Measurements from ENCODE around the gene SYT6. TPM values are rescaled to one million over a fixed set of nuclear protein-coding genes. Genes with fewer than 3 reads are reported as not detected.

The SYT6 gene
- total and polyA plus RNA-seq, 7 donors: 0.32 to 1.9 (median 0.46) TPM; not detected in 3

GRCh38 chr1:114145504-114146151 lies 8.0 kb downstream of the SYT6 start:
- Histone ChIP-seq H3K27ac (no peak overlapping the region), H3K4me3 (no peak overlapping the region), H3K4me1 (no peaks in the 10 kb centered on the region), H3K27me3 (peaks cover 0 to 23% (median 14%) of the 10 kb centered on the region in 3 donors), H3K9me3 (no peaks in the 10 kb centered on the region), H3K36me3 (no peaks in the 10 kb centered on the region)
- TF ChIP-seq CTCF (IDR thresholded peaks at IDR 0.05) (no peak), POLR2A (IDR thresholded peaks at IDR 0.05) (no peak), POLR2AphosphoS5 (IDR thresholded peaks at IDR 0.05) (no peak), EP300 (IDR thresholded peaks at IDR 0.05) (no peak)
- WGBS, 2 donors: 91 to 93% methylated on average over 2 of the region's 2 CpGs
- DNase-seq: no peak
- intact Hi-C loops (cut with DNase I): no loop called here

GRCh38 chr1:114144016-114144415 lies 9.7 kb downstream of the SYT6 start:
- Histone ChIP-seq H3K4me1 (no peaks in the 10 kb centered on the region), H3K27me3 (peaks cover 0 to 14% (median 11%) of the 10 kb centered on the region in 3 donors), H3K36me3 (no peaks in the 10 kb centered on the region), H3K9me3 (no peaks in the 10 kb centered on the region), H3K4me3 (no peak overlapping the region), H3K27ac (no peak overlapping the region)
- intact Hi-C loops (cut with DNase I): no loop called here
- 86 to 88% methylated on average over 2 of the region's 2 CpGs for WGBS, 2 donors
- TF ChIP-seq POLR2AphosphoS5 (IDR thresholded peaks at IDR 0.05) (no peak), EP300 (IDR thresholded peaks at IDR 0.05) (no peak), CTCF (IDR thresholded peaks at IDR 0.05) (no peak), POLR2A (IDR thresholded peaks at IDR 0.05) (no peak)
- DNase-seq: no peak

- Histone ChIP-seq H3K27ac (no peak overlapping the region), H3K4me1 (no peaks in the 10 kb centered on the region), H3K27me3 (no peaks in the 10 kb centered on the region), H3K9me3 (no peaks in the 10 kb centered on the region), H3K36me3 (no peaks in the 10 kb centered on the region), H3K4me3 (no peak overlapping the region)
- no peak for TF ChIP-seq EP300 (IDR thresholded peaks at IDR 0.05)
- TF ChIP-seq CTCF (IDR thresholded peaks at IDR 0.05): no peak
- no peak for TF ChIP-seq POLR2AphosphoS5 (IDR thresholded peaks at IDR 0.05)
- TF ChIP-seq POLR2A (IDR thresholded peaks at IDR 0.05): no peak
- 95 to 96% methylated on average over 10 of the region's 10 CpGs for WGBS, 2 donors
- intact Hi-C loops (cut with DNase I): no loop called here
- DNase-seq: no peak
Observed at GRCh38 chr1:114139540-114139939, 14.1 kb downstream of the SYT6 start.

GRCh38 chr1:114137497-114137896 lies 16.2 kb downstream of the SYT6 start:
- no peaks in the 10 kb centered on the region for H3K27me3 ChIP-seq
- H3K9me3 ChIP-seq: no peaks in the 10 kb centered on the region
- H3K36me3 ChIP-seq: no peaks in the 10 kb centered on the region
- no peak for DNase-seq
- no peak overlapping the region for H3K27ac ChIP-seq
- WGBS, 2 donors: 97% methylated on average over 15 of the region's 15 CpGs
- intact Hi-C loops (cut with DNase I): no loop called here
- no peak overlapping the region for H3K4me3 ChIP-seq
- no peak for TF ChIP-seq EP300 (IDR thresholded peaks at IDR 0.05)
- TF ChIP-seq CTCF (IDR thresholded peaks at IDR 0.05): no peak
- TF ChIP-seq POLR2A (IDR thresholded peaks at IDR 0.05): no peak
- no peak for TF ChIP-seq POLR2AphosphoS5 (IDR thresholded peaks at IDR 0.05)
- no peaks in the 10 kb centered on the region for H3K4me1 ChIP-seq

- H3K36me3 ChIP-seq: no peaks in the 10 kb centered on the region
- no peaks in the 10 kb centered on the region for H3K9me3 ChIP-seq
- no peak for TF ChIP-seq CTCF (IDR thresholded peaks at IDR 0.05)
- TF ChIP-seq POLR2AphosphoS5 (IDR thresholded peaks at IDR 0.05): no peak
- TF ChIP-seq EP300 (IDR thresholded peaks at IDR 0.05): no peak
- no peak for TF ChIP-seq POLR2A (IDR thresholded peaks at IDR 0.05)
- intact Hi-C loops (cut with DNase I): no loop called here
- H3K4me3 ChIP-seq: no peak overlapping the region
- no peaks in the 10 kb centered on the region for H3K27me3 ChIP-seq
- WGBS, 2 donors: 85 to 91% methylated on average over 7 of the region's 7 CpGs
- no peak for DNase-seq
- no peak overlapping the region for H3K27ac ChIP-seq
- H3K4me1 ChIP-seq: no peaks in the 10 kb centered on the region
Observed at GRCh38 chr1:114135786-114136185, 17.9 kb downstream of the SYT6 start.
